ENCODE results near the gene LRP2. TPM values are rescaled to one million over a fixed set of nuclear protein-coding genes. Genes with fewer than 3 reads are reported as not detected.

The LRP2 gene
- polyA plus RNA-seq, 1 donor (not counting 4 experiments of a cell fraction or from before 2014, with no cell fraction given): not detected

GRCh38 chr2:169366066-169366465 is 3.7 kb upstream of the LRP2 start:
- Histone ChIP-seq H4K20me1 (ENCODE audit: control insufficient read depth, extremely low read depth, insufficient read depth, low read length) (no peaks in the 10 kb centered on the region), H3K4me1 (ENCODE audit: control insufficient read depth, extremely low read depth, insufficient read depth, low read length) (peaks cover 27% of the 10 kb centered on the region), H3K36me3 (ENCODE audit: control insufficient read depth in 2 of 2, extremely low read depth in 1 of 2, insufficient read depth in 2 of 2, low read length in 2 of 2) (no peaks in the 10 kb centered on the region), H2AFZ (ENCODE audit: control insufficient read depth, low read length) (no peak overlapping the region), H3K27ac (ENCODE audit: control insufficient read depth, insufficient read depth, low read length) (no peak overlapping the region), H3K4me3 (ENCODE audit: control insufficient read depth in 2 of 3, extremely low read depth in 1 of 3, insufficient read depth in 2 of 3, low read depth in 1 of 3, low read length in 3 of 3) (no peak overlapping the region), H3K9me3 (ENCODE audit: control insufficient read depth, low read depth, low read length) (no peaks in the 10 kb centered on the region), H3K9me1 (ENCODE audit: control insufficient read depth, extremely low read depth, insufficient read depth, low read length) (no peaks in the 10 kb centered on the region), H3K79me2 (ENCODE audit: control insufficient read depth, insufficient read depth, low read length) (no peaks in the 10 kb centered on the region), H3K9ac (ENCODE audit: control insufficient read depth, extremely low read depth, insufficient read depth, low read length) (no peak overlapping the region), H3K4me2 (ENCODE audit: control insufficient read depth, extremely low read depth, insufficient read depth, low read depth, low read length) (no peak overlapping the region), H3K27me3 (ENCODE audit: control insufficient read depth, extremely low read depth, insufficient read depth, low read length) (peaks cover 41% of the 10 kb centered on the region)
- dilution Hi-C loops (cut with MboI; ENCODE audit: extremely low pct_ligation_motif_present, low sequenced_read_pairs): no loop called here
- no peak for TF ChIP-seq EZH2 (IDR thresholded peaks at IDR 0.05; ENCODE audit: low read length)
- no peak for TF ChIP-seq CTCF (optimal IDR thresholded peaks at IDR 0.05 in 1 of 3, IDR thresholded peaks at IDR 0.05 in 1 of 3, conservative IDR thresholded peaks at IDR 0.05 in 1 of 3; ENCODE audit: extremely low read depth in 1 of 3, insufficient read depth in 2 of 3, low read length in 3 of 3)
- FAIRE-seq: no peak
- no peak for DNase-seq (ENCODE audit: low read depth, low spot score)

- no peaks in the 10 kb centered on the region for H3K9me3 ChIP-seq (ENCODE audit: control insufficient read depth, low read depth, low read length)
- no peak for TF ChIP-seq CTCF (optimal IDR thresholded peaks at IDR 0.05 in 1 of 3, IDR thresholded peaks at IDR 0.05 in 1 of 3, conservative IDR thresholded peaks at IDR 0.05 in 1 of 3; ENCODE audit: extremely low read depth in 1 of 3, insufficient read depth in 2 of 3, low read length in 3 of 3)
- no peak for TF ChIP-seq EZH2 (IDR thresholded peaks at IDR 0.05; ENCODE audit: low read length)
- H4K20me1 ChIP-seq (ENCODE audit: control insufficient read depth, extremely low read depth, insufficient read depth, low read length): no peaks in the 10 kb centered on the region
- dilution Hi-C loops (cut with MboI; ENCODE audit: extremely low pct_ligation_motif_present, low sequenced_read_pairs): no loop called here
- no peak for DNase-seq (ENCODE audit: low read depth, low spot score)
- H3K4me3 ChIP-seq (ENCODE audit: control insufficient read depth in 2 of 3, extremely low read depth in 1 of 3, insufficient read depth in 2 of 3, low read depth in 1 of 3, low read length in 3 of 3): peak overlapping the region in 2 of 3 experiments; percentile 57 to 58
- H3K27me3 ChIP-seq (ENCODE audit: control insufficient read depth, extremely low read depth, insufficient read depth, low read length): peaks cover 50% of the 10 kb centered on the region
- no peak overlapping the region for H3K27ac ChIP-seq (ENCODE audit: control insufficient read depth, insufficient read depth, low read length)
- H3K4me2 ChIP-seq (ENCODE audit: control insufficient read depth, extremely low read depth, insufficient read depth, low read depth, low read length): peak overlapping the region; percentile 80
- no peak overlapping the region for H3K9ac ChIP-seq (ENCODE audit: control insufficient read depth, extremely low read depth, insufficient read depth, low read length)
- peaks cover 27% of the 10 kb centered on the region for H3K4me1 ChIP-seq (ENCODE audit: control insufficient read depth, extremely low read depth, insufficient read depth, low read length)
- no peaks in the 10 kb centered on the region for H3K9me1 ChIP-seq (ENCODE audit: control insufficient read depth, extremely low read depth, insufficient read depth, low read length)
- peak overlapping the region; percentile 65 for H2AFZ ChIP-seq (ENCODE audit: control insufficient read depth, low read length)
- H3K79me2 ChIP-seq (ENCODE audit: control insufficient read depth, insufficient read depth, low read length): no peaks in the 10 kb centered on the region
- no peak for FAIRE-seq
- H3K36me3 ChIP-seq (ENCODE audit: control insufficient read depth in 2 of 2, extremely low read depth in 1 of 2, insufficient read depth in 2 of 2, low read length in 2 of 2): no peaks in the 10 kb centered on the region
Measured at GRCh38 chr2:169365029-169365480, 2.7 kb upstream of the LRP2 start.

Measured in keratinocyte (primary cell).